HL-60 (cell line): Measurements from ENCODE around the gene GMDS.

Experiments used
- DNase-seq, 2 experiments: peaks; one replicate each; pipeline ENCODE4 v3.0.0-alpha.2; 2010 to 2020; ENCODE audit warnings: low read depth in 1 of 2, low spot score in 1 of 2
- H3K27ac ChIP-seq: fragments of 250-450 bp; sonication (Bioruptor Pico); replicated peaks from 2 replicates; pipeline ENCODE4 v1.5.1; 2020; ENCODE audit warnings: mild to moderate bottlenecking, moderate library complexity
- H3K27me3 ChIP-seq: fragments of 250-450 bp; sonication (Bioruptor Pico); 2 replicates; pipeline ENCODE4 v1.5.1; 2021; ENCODE audit warnings: mild to moderate bottlenecking, moderate library complexity; ENCODE audit not compliant: insufficient read depth, poor library complexity, severe bottlenecking
- H3K4me3 ChIP-seq: replicated peaks from 2 replicates; pipeline ENCODE4 v1.5.1; 2011; ENCODE audit warnings: mild to moderate bottlenecking, control low read depth, low read length; ENCODE audit not compliant: insufficient read depth
- GABPA ChIP-seq: IDR thresholded peaks from 2 replicates; pipeline ENCODE4 v1.6.1; 2012; ENCODE audit warnings: low read depth
- POLR2AphosphoS5 ChIP-seq: IDR thresholded peaks from 2 replicates; pipeline ENCODE4 v1.6.1; 2012; ENCODE audit warnings: low read depth
- REST ChIP-seq: IDR thresholded peaks from 2 replicates; pipeline ENCODE4 v1.6.1; 2012; ENCODE audit warnings: low read depth; ENCODE audit not compliant: insufficient replicate concordance
- SPI1 ChIP-seq: IDR thresholded peaks from 2 replicates; pipeline ENCODE4 v1.6.1; 2012; ENCODE audit warnings: low read depth, mild to moderate bottlenecking, borderline replicate concordance
- TF ChIP-seq, protein P1 (sequence below): IDR thresholded peaks from one replicate; pipeline ENCODE4 v1.5.1; 2011; ENCODE audit warnings: low read length, control low read depth, inconsistent platforms; ENCODE audit not compliant: insufficient read depth

The GMDS gene

GRCh38 chr6:2204272-2204671, 41.1 kb downstream of the GMDS start:
- Histone ChIP-seq H3K27ac (no peak overlapping the region), H3K27me3 (no peaks in the 10 kb centered on the region), H3K4me3 (no peak overlapping the region)
- TF ChIP-seq REST (no peak), GABPA (no peak), POLR2AphosphoS5 (no peak), SPI1 (no peak)
- TF ChIP-seq, protein P1, sequence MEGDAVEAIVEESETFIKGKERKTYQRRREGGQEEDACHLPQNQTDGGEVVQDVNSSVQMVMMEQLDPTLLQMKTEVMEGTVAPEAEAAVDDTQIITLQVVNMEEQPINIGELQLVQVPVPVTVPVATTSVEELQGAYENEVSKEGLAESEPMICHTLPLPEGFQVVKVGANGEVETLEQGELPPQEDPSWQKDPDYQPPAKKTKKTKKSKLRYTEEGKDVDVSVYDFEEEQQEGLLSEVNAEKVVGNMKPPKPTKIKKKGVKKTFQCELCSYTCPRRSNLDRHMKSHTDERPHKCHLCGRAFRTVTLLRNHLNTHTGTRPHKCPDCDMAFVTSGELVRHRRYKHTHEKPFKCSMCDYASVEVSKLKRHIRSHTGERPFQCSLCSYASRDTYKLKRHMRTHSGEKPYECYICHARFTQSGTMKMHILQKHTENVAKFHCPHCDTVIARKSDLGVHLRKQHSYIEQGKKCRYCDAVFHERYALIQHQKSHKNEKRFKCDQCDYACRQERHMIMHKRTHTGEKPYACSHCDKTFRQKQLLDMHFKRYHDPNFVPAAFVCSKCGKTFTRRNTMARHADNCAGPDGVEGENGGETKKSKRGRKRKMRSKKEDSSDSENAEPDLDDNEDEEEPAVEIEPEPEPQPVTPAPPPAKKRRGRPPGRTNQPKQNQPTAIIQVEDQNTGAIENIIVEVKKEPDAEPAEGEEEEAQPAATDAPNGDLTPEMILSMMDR, result no peak
- no peak for DNase-seq

GRCh38 chr6:2203264-2203663, 42.1 kb downstream of the GMDS start:
- DNase-seq, result no peak
- TF ChIP-seq POLR2AphosphoS5, result no peak
- no peak overlapping the region for H3K4me3 ChIP-seq
- H3K27ac ChIP-seq, result no peak overlapping the region
- no peaks in the 10 kb centered on the region for H3K27me3 ChIP-seq

- no peak for DNase-seq
- TF ChIP-seq, protein P1, result no peak
- no peak for TF ChIP-seq REST
- no peak for TF ChIP-seq POLR2AphosphoS5
- no peak for TF ChIP-seq SPI1
- TF ChIP-seq GABPA, result no peak
- no peak overlapping the region for H3K27ac ChIP-seq
- no peaks in the 10 kb centered on the region for H3K27me3 ChIP-seq
- H3K4me3 ChIP-seq, result no peak overlapping the region
Observed at GRCh38 chr6:2197984-2198383, 47.4 kb downstream of the GMDS start.

DNA sequence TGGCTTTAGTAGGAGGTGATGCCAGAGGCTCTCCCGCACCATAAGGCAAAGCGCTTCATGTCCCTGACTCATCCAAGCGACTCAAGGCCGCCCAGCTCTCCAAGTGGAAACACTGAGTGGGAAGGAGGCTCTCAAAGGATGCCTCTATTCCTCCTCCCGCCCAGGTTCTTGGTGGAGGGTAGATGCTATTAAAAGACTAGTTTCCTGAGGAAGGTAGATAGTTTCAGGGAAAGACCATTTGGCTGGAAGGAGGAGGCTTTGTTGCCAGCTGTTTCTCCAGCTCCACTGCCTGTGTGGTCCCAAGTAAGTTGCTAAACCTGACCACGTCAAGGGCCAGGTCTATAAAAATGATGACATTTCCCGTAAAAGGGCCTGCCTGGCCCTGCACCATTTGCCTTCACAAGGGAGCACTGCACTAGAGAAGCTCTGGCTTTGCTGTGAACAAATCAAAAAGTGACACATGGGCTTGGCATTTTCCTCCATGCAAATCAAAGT, 48.2 kb downstream of the GMDS start:
- TF ChIP-seq, protein P1, result no peak
- TF ChIP-seq GABPA, result no peak
- no peak for TF ChIP-seq REST
- TF ChIP-seq SPI1, result no peak
- TF ChIP-seq POLR2AphosphoS5, result no peak
- Histone ChIP-seq H3K27ac (no peak overlapping the region), H3K27me3 (no peaks in the 10 kb centered on the region), H3K4me3 (no peak overlapping the region)
- DNase-seq, result no peak
